HG02973 (cell line): ENCODE results near the gene CST7.
"Not testable (repeated sequence)": the region's sequence is repeated elsewhere in the genome, so short reads cannot be mapped to it uniquely, and the experiment has no call there.

Experiments
- ATAC-seq: cut with Tn5 transposase; IDR thresholded peaks from one replicate; pipeline ENCODE4 v1.9.1; 2021; ENCODE audit warnings: moderate library complexity; ENCODE audit not compliant: unreplicated experiment

Gene CST7

GRCh38 chr20:24929867-24930723 is 19.0 kb upstream of the CST7 start:
- ATAC-seq = not testable (repeated sequence)

GRCh38 chr20:24930724-24931688 is 18.1 kb upstream of the CST7 start:
- ATAC-seq = not testable (repeated sequence)

- ATAC-seq = not testable (repeated sequence)
Observed at GRCh38 chr20:24931893-24932292, 17.2 kb upstream of the CST7 start.

GRCh38 chr20:24933266-24933908 is 15.7 kb upstream of the CST7 start:
- ATAC-seq = no peak

GRCh38 chr20:24934101-24934661 is 14.9 kb upstream of the CST7 start:
- no peak for ATAC-seq

- ATAC-seq = no peak
Observed at GRCh38 chr20:24934716-24935115, 14.4 kb upstream of the CST7 start.

- ATAC-seq = no peak
Observed at GRCh38 chr20:24935140-24935539, 13.9 kb upstream of the CST7 start.

GRCh38 chr20:24935766-24936525 is 13.1 kb upstream of the CST7 start:
- no peak for ATAC-seq

GRCh38 chr20:24936526-24937407 is 12.3 kb upstream of the CST7 start:
- no peak for ATAC-seq

- ATAC-seq = no peak
Observed at GRCh38 chr20:24937579-24937978, 11.5 kb upstream of the CST7 start.

- no peak for ATAC-seq
Observed at GRCh38 chr20:24938498-24938897, 10.6 kb upstream of the CST7 start.

- ATAC-seq = no peak
Observed at GRCh38 chr20:24939036-24939435, 10.0 kb upstream of the CST7 start.

GRCh38 chr20:24942679-24943078 is 6.4 kb upstream of the CST7 start:
- no peak for ATAC-seq

- no peak for ATAC-seq
Observed at GRCh38 chr20:24943196-24943595, 5.9 kb upstream of the CST7 start.

GRCh38 chr20:24943731-24944130 is 5.3 kb upstream of the CST7 start:
- ATAC-seq = no peak

GRCh38 chr20:24946376-24946775 is 2.7 kb upstream of the CST7 start:
- ATAC-seq = not testable (repeated sequence)

- not testable (repeated sequence) for ATAC-seq
Observed at GRCh38 chr20:24948396-24948938, 602 bp upstream of the CST7 start.

- ATAC-seq = no peak
Observed at GRCh38 chr20:24949756-24950127, 673 bp downstream of the CST7 start.
